OCI-LY1 (cell line): Measurements from ENCODE around the gene NUTM2F.
"Not testable (repeated sequence)": the region's sequence is repeated elsewhere in the genome, so short reads cannot be mapped to it uniquely, and the experiment has no call there.

ENCODE experiments used
- H2AFZ ChIP-seq: fragments of 200-600 bp; sonication (generic), shearing (Covaris generic); 2 replicates; pipeline ENCODE4 v1.6.0; 2014; ENCODE audit warnings: antibody characterized with exemption, mild to moderate bottlenecking, low read length
- H3F3A ChIP-seq: fragments of 200-600 bp; sonication (generic), shearing (Covaris generic); 2 replicates; pipeline ENCODE4 v1.6.0; 2014; ENCODE audit warnings: mild to moderate bottlenecking, antibody characterized with exemption, low read length, moderate library complexity; ENCODE audit not compliant: insufficient read depth
- H3K27ac ChIP-seq: fragments of 200-600 bp; sonication (generic); 2 replicates; pipeline ENCODE4 v1.5.1; 2014; ENCODE audit warnings: low read length, mixed run types, mild to moderate bottlenecking, low read depth; ENCODE audit not compliant: poor library complexity, severe bottlenecking
- H3K27me3 ChIP-seq: fragments of 200-600 bp; sonication (generic); 2 replicates; pipeline ENCODE4 v1.6.0; 2014; ENCODE audit warnings: antibody characterized with exemption, mild to moderate bottlenecking, low read length, moderate library complexity; ENCODE audit not compliant: insufficient read depth
- H3K36me3 ChIP-seq: fragments of 200-600 bp; sonication (generic); 2 replicates; pipeline ENCODE4 v1.6.1; 2014; ENCODE audit warnings: mild to moderate bottlenecking, antibody characterized with exemption, low read length, moderate library complexity, mixed read lengths; ENCODE audit not compliant: insufficient read depth
- H3K4me1 ChIP-seq: fragments of 200-600 bp; sonication (generic); 2 replicates; pipeline ENCODE4 v1.5.1; 2014; ENCODE audit warnings: mild to moderate bottlenecking, low read length, moderate library complexity; ENCODE audit not compliant: insufficient read depth, severe bottlenecking
- H3K4me2 ChIP-seq: fragments of 200-600 bp; sonication (generic), shearing (Covaris generic); 2 replicates; pipeline ENCODE4 v1.6.1; 2014; ENCODE audit warnings: low read length
- H3K4me3 ChIP-seq: fragments of 200-600 bp; sonication (generic); 2 replicates; pipeline ENCODE4 v1.5.1; 2014; ENCODE audit warnings: low read length, low read depth, mild to moderate bottlenecking, mixed read lengths; ENCODE audit not compliant: poor library complexity, severe bottlenecking
- H3K79me2 ChIP-seq: fragments of 200-600 bp; shearing (Covaris generic); 2 replicates; pipeline ENCODE4 v1.6.1; 2016; ENCODE audit warnings: mixed run types, low read length, mixed read lengths; ENCODE audit not compliant: insufficient read depth
- H3K9ac ChIP-seq: fragments of 200-600 bp; sonication (generic), shearing (Covaris generic); 2 replicates; pipeline ENCODE4 v1.6.1; 2014; ENCODE audit warnings: mild to moderate bottlenecking, low read length, mixed read lengths
- H3K9me2 ChIP-seq: fragments of 200-600 bp; sonication (generic), shearing (Covaris generic); 2 replicates; pipeline ENCODE4 v1.6.1; 2014; ENCODE audit warnings: low read depth, mild to moderate bottlenecking, low read length, mixed read lengths
- H3K9me3 ChIP-seq: fragments of 200-600 bp; shearing (Covaris generic); 2 replicates; pipeline ENCODE4 v1.6.1; 2014; ENCODE audit warnings: low read length, mixed read lengths
- H4K20me1 ChIP-seq: fragments of 200-600 bp; sonication (generic), shearing (Covaris generic); 2 replicates; pipeline ENCODE4 v1.6.0; 2016; ENCODE audit warnings: mild to moderate bottlenecking, low read length; ENCODE audit not compliant: insufficient read depth

The NUTM2F gene

DNA sequence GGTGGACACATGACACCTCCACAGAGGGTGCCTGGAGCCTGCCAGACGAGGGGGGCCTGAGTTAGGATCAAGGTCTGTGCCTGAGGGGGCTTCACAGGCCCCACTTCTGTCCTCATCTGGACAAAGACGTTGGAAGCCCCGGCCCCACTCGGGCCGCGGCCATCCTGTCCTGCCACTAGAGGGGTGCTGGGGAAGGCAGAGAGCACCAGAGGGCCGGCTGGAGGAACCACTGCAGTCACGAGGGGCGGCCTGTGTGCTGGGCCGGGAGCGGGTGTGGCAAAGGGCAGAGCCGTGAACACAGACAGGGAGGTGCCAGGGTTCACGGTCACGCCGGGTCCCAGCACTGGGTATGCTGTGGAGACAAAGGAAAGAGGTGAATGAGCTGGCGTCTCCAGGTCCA lies 2.9 kb downstream of the NUTM2F start:
- H3K27ac ChIP-seq, H3K36me3 ChIP-seq, H3K79me2 ChIP-seq, H3K27me3 ChIP-seq, H3F3A ChIP-seq, H3K9me2 ChIP-seq, H3K9me3 ChIP-seq, H3K4me3 ChIP-seq, H3K9ac ChIP-seq, H2AFZ ChIP-seq, H4K20me1 ChIP-seq, H3K4me1 ChIP-seq, H3K4me2 ChIP-seq: not testable (repeated sequence)

DNA sequence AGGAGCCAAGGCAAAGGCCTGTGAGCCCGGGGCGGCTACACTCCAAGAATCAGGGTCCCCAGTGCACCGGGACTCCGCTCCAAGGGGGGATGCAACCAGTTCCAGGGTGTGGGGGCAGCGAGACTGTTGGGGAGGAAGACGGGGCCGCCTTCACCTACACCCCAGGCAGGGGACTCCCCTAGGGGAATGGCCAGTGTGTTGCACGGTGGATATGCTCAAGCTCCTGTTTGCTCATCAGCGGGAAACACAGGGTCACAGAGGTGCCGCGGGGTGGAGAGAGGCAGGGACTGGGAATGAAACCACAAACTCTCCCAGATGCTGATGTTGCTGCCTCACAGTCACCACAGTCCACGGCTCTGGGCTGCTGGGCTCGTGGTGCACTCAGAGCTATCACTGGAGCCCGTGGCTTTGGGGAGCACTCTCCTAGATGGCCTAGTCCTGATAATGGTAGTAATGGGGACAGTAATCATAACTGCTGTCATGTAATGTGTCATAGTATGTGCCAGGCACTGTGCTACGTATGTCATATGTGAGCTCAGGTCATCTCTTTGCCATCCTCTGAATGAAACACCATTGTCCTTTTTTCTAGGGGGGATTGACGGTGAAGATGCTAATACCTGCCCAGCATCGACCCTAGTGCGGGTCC lies 5.2 kb downstream of the NUTM2F start:
- not testable (repeated sequence) for H3K4me3 ChIP-seq, H3F3A ChIP-seq, H4K20me1 ChIP-seq, H3K27ac ChIP-seq, H3K4me1 ChIP-seq, H3K4me2 ChIP-seq, H3K27me3 ChIP-seq, H3K9ac ChIP-seq, H3K9me3 ChIP-seq, H3K79me2 ChIP-seq, H3K9me2 ChIP-seq, H2AFZ ChIP-seq, H3K36me3 ChIP-seq

DNA sequence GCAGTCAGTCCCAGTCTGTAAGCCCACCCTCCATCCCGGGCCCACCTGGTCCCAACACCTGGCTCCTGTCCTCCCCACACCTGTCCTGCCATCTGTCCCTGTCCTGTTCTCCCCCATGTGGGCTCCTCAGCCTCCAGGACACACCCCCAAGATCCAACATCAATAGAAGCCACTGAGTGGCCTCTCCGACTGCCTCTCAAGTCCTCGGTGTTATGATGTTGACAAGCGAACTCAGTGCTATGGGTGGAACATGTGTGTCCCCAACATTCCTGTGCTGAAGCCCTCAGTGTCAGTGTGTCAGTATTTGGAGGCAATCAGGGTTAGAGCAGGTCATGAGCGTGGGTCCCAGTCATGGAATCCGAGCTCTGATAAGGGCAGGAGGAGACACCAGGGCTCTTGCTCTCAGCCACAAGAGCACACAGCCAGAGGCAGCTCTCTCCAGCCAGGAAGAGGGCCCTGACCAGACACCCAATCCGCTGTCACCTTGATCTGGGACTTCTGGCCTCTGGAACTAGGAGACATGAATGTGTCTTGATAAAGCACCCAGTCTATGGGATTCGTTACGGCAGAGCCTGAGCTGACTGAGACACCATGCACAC lies 6.0 kb downstream of the NUTM2F start:
- not testable (repeated sequence) for H3K9me3 ChIP-seq, H3F3A ChIP-seq, H3K27ac ChIP-seq, H3K9ac ChIP-seq, H3K4me1 ChIP-seq, H3K4me3 ChIP-seq, H3K27me3 ChIP-seq, H3K4me2 ChIP-seq, H4K20me1 ChIP-seq, H3K79me2 ChIP-seq, H2AFZ ChIP-seq, H3K36me3 ChIP-seq, H3K9me2 ChIP-seq

DNA sequence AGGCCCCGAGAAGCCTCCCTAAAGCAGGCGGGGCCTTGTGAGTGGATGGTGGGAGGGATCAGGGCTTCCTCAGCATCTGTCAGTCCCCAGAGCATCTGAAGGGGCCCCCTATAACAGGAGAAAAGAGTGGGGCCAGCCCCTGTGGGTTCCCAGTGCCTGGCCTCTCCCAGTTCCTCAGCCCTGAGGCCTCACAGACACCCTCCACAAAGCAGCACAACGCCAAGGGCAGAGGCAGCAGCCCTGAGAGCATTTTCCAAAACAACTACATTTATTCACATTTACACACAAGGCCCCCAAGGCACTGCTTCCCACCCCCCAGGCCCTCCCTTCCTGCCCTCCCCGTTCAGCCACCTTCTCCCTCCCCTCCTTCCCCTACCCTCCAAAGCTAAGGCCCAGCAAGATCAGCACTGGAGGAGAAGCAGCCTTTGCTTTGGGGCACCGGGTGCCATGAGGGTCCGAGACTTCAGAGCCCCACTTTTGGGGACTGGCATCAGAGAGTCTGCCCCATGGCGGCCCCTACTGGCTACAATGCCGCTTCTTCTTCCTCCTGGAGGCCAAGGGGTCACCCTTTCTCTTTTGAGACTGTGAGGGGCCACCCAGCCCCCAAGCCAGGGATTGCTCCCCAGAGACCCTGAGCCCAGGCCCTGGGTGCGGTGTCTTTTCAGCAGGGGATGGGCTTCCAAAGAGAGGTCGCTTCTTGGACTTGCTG lies 10.3 kb downstream of the NUTM2F start:
- H3K79me2 ChIP-seq, H3F3A ChIP-seq, H3K9me2 ChIP-seq, H3K27ac ChIP-seq, H3K36me3 ChIP-seq, H3K9ac ChIP-seq, H3K4me1 ChIP-seq, H3K27me3 ChIP-seq, H3K4me2 ChIP-seq, H3K9me3 ChIP-seq, H3K4me3 ChIP-seq, H4K20me1 ChIP-seq, H2AFZ ChIP-seq: not testable (repeated sequence)

DNA sequence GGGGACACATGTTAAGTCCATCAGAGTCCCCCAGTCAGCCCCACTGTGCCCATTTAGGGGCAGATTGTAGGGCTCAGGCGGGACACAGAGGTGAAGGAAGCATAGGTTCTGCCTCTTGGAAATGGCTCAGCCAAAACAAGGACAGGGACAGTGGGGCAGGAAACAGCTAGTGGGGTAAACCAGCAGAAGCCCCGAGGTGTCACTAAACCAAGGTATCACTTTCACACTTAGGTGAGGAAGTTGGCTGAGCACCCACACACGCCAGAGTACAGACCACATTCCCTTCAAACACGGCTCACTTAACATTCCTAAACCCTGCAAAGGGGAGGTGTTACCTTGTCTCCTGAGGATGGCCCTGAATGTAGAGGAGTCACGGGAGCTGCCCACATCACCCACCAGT lies 12.2 kb downstream of the NUTM2F start:
- not testable (repeated sequence) for H3K4me3 ChIP-seq, H3K9ac ChIP-seq, H3K4me2 ChIP-seq, H4K20me1 ChIP-seq, H3K79me2 ChIP-seq, H3K9me3 ChIP-seq, H2AFZ ChIP-seq, H3F3A ChIP-seq, H3K4me1 ChIP-seq, H3K36me3 ChIP-seq, H3K27ac ChIP-seq, H3K27me3 ChIP-seq, H3K9me2 ChIP-seq

DNA sequence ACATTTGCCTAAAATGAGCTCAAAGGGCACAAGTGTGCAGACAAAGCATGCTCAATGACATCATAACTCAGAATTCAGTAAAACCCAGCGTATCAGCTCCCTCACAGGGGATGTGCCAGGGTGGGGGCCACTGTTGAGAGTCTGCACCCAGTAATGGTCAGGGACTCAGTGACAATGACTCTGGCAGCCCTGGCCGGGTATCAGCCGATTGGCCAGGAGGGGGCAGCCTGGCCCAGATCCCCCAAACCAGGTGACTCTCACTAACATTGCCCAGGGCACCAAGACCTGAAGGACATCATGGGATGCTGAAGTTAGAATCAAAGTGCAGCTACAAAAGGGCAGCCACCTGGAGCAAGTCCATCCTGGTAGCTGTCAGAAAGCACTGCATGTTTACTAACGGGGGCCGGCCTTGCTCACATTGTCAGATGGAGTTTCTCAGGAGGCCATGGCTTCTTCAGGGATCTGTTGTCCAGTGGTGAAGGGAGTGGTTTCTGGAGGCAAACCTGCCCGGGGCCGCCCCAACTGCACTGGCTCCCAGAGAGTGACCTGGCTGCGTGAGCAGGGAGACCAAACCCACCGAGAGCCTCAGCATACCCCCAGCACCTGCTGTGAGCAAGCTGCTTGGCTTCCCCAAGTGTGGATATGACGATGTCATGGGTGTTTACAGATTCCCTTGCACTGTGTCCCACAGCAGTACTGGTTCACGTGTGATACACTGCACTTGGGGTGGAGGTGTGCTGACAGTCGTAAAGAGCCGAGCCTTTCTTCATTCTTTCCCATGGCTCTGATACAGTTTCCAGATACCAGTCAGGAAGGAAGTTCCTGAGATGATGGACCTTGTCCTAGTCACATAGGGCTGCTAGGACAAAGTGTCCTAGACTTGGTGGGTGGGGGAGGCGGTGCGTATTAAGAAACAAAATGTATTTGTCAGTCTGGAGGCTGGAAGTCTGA lies 13.1 kb downstream of the NUTM2F start:
- not testable (repeated sequence) for H4K20me1 ChIP-seq, H3K27me3 ChIP-seq, H3K9me2 ChIP-seq, H3K27ac ChIP-seq, H3K4me3 ChIP-seq, H3K79me2 ChIP-seq, H3K9me3 ChIP-seq, H3F3A ChIP-seq, H3K4me1 ChIP-seq, H3K4me2 ChIP-seq, H3K9ac ChIP-seq, H2AFZ ChIP-seq, H3K36me3 ChIP-seq
